ENCODE results near the gene MLH3. TPM values are rescaled to one million over a fixed set of nuclear protein-coding genes. Genes with fewer than 3 reads are reported as not detected.
A peak's percentile ranks its signal among the peaks of the same experiment; 100 is the strongest.

The MLH3 gene
- total and polyA plus RNA-seq, 2 donors (not counting 3 experiments of a cell fraction or from before 2014, with no cell fraction given), result 4.8 to 16.5 TPM

DNA sequence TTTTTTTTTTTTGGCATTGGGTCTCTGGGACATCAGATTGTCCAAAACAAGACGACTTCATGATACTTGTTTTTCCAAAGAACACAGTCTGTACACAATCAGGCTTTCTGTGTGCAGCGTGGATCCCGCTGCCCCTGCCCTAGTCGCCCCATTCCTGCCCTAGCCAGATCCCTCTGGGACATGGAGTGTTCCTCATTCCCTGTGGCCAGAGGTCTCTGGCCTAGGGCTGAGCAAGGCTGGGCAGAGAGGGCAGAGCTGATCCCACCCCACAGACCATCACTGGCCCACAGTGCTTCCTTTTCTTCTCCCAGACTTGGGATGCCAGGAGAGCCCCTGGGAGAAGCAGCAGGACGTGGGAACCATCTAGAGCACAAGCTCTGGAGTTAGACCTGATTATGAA is 69.4 kb downstream of the MLH3 start:
- ChIA-PET POLR2A (interaction anchor here (0.8 to 2.6 kb wide), 2 partner anchors 21 to 27 kb away, joined by 3 to 19 read pairs; partner anchors contain the start of genes EIF2B2 and PGF), CTCF (interaction anchor here (1.1 to 2.1 kb wide), 2 partner anchors 30 to 106 kb away, joined by 3 to 7 read pairs; no protein-coding TSS in a partner anchor)
- H3K4me1 ChIP-seq (ENCODE audit: control insufficient read depth, extremely low read depth, insufficient read depth, low read length), result peaks cover 57% of the 10 kb centered on the region
- no peaks in the 10 kb centered on the region for H3K36me3 ChIP-seq (ENCODE audit: control insufficient read depth in 2 of 2, extremely low read depth in 1 of 2, insufficient read depth in 2 of 2, low read length in 2 of 2)
- no peak overlapping the region for H2AFZ ChIP-seq (ENCODE audit: low read depth, low read length)
- TF ChIP-seq CTCF (IDR thresholded peaks at IDR 0.05; ENCODE audit: extremely low read depth in 1 of 2, insufficient read depth in 1 of 2, low read depth in 1 of 2, low read length in 2 of 2) (no peak), FOS (IDR thresholded peaks at IDR 0.05; ENCODE audit: borderline replicate concordance, insufficient read depth, low read length) (no peak), POLR2A (IDR thresholded peaks at IDR 0.05; ENCODE audit: low read depth, low read length) (no peak)
- H3K27me3 ChIP-seq (ENCODE audit: control insufficient read depth in 2 of 2, insufficient read depth in 2 of 2, low read length in 2 of 2), result no peaks in the 10 kb centered on the region
- H3K79me2 ChIP-seq (ENCODE audit: control insufficient read depth, insufficient read depth, low read length), result no peaks in the 10 kb centered on the region
- TSS peak; percentile 28 for BruUV-seq (replicated peaks)
- FAIRE-seq, result no peak
- H4K20me1 ChIP-seq (replicated peaks; ENCODE audit: control insufficient read depth, extremely low read depth, insufficient read depth, low read length), result no peaks in the 10 kb centered on the region
- dilution Hi-C loops (cut with MboI; ENCODE audit: extremely low pct_ligation_motif_present, low sequenced_read_pairs) (no loop called here), intact Hi-C loops (cut with micrococcal nuclease) (loop anchor here (1.0 kb wide), 1 partner anchor 9 kb away; no protein-coding TSS in a partner anchor)
- no peak for DNase-seq (ENCODE audit: low read depth, low spot score)
- no peaks in the 10 kb centered on the region for H3K9me3 ChIP-seq (replicated peaks; ENCODE audit: control insufficient read depth, insufficient read depth, low read length)
- no peaks in the 10 kb centered on the region for H3K9me1 ChIP-seq (replicated peaks; ENCODE audit: control insufficient read depth, extremely low read depth, insufficient read depth, low read length)
- H3K4me3 ChIP-seq (replicated peaks in 1 of 3; ENCODE audit: insufficient read depth in 1 of 3, low read depth in 1 of 3, low read length in 3 of 3), result no peak overlapping the region
- no peak overlapping the region for H3K4me2 ChIP-seq (ENCODE audit: insufficient read depth, low read length)
- H3K27ac ChIP-seq (ENCODE audit: insufficient read depth, low read depth, low read length), result peak overlapping the region; percentile 98
- peak overlapping the region; percentile 79 for H3K9ac ChIP-seq (replicated peaks; ENCODE audit: extremely low read depth, insufficient read depth, low read length)

GRCh38 chr14:74981462-74981782 is 69.8 kb downstream of the MLH3 start:
- no peaks in the 10 kb centered on the region for H4K20me1 ChIP-seq (replicated peaks; ENCODE audit: control insufficient read depth, extremely low read depth, insufficient read depth, low read length)
- dilution Hi-C loops (cut with MboI; ENCODE audit: extremely low pct_ligation_motif_present, low sequenced_read_pairs), result no loop called here
- H3K4me2 ChIP-seq (ENCODE audit: insufficient read depth, low read length), result no peak overlapping the region
- no peak for DNase-seq (ENCODE audit: low read depth, low spot score)
- FAIRE-seq, result no peak
- H3K27me3 ChIP-seq (ENCODE audit: control insufficient read depth in 2 of 2, insufficient read depth in 2 of 2, low read length in 2 of 2), result no peaks in the 10 kb centered on the region
- POLR2A ChIA-PET, result interaction anchor here (0.8 to 2.6 kb wide), 3 partner anchors 16 to 27 kb away, joined by 3 to 19 read pairs (median 7); partner anchors contain the start of genes EIF2B2 and PGF
- H2AFZ ChIP-seq (ENCODE audit: low read depth, low read length), result no peak overlapping the region
- H3K79me2 ChIP-seq (ENCODE audit: control insufficient read depth, insufficient read depth, low read length), result no peaks in the 10 kb centered on the region
- no TSS peak for BruUV-seq (replicated peaks)
- H3K27ac ChIP-seq (ENCODE audit: insufficient read depth, low read depth, low read length), result peak overlapping the region; percentile 98
- no peak overlapping the region for H3K4me3 ChIP-seq (replicated peaks in 1 of 3; ENCODE audit: insufficient read depth in 1 of 3, low read depth in 1 of 3, low read length in 3 of 3)
- H3K9me1 ChIP-seq (replicated peaks; ENCODE audit: control insufficient read depth, extremely low read depth, insufficient read depth, low read length), result no peaks in the 10 kb centered on the region
- peaks cover 53% of the 10 kb centered on the region for H3K4me1 ChIP-seq (ENCODE audit: control insufficient read depth, extremely low read depth, insufficient read depth, low read length)
- CTCF ChIA-PET, result interaction anchor here (0.6 to 3.4 kb wide), 10 partner anchors 11 to 107 kb away, joined by 3 to 20 read pairs (median 5); partner anchors contain the start of gene PGF
- H3K36me3 ChIP-seq (ENCODE audit: control insufficient read depth in 2 of 2, extremely low read depth in 1 of 2, insufficient read depth in 2 of 2, low read length in 2 of 2), result no peaks in the 10 kb centered on the region
- intact Hi-C loops (cut with micrococcal nuclease), result loop anchor here (1.0 kb wide), 1 partner anchor 8 kb away; no protein-coding TSS in a partner anchor
- H3K9me3 ChIP-seq (replicated peaks; ENCODE audit: control insufficient read depth, insufficient read depth, low read length), result no peaks in the 10 kb centered on the region
- TF ChIP-seq, protein P1, sequence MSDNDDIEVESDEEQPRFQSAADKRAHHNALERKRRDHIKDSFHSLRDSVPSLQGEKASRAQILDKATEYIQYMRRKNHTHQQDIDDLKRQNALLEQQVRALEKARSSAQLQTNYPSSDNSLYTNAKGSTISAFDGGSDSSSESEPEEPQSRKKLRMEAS (IDR thresholded peaks at IDR 0.05; ENCODE audit: insufficient read depth, insufficient read length), result peak; percentile 18
- no peak for TF ChIP-seq EZH2 (IDR thresholded peaks at IDR 0.05; ENCODE audit: borderline replicate concordance, low read depth, low read length, severe bottlenecking)
- peak overlapping the region; percentile 79 for H3K9ac ChIP-seq (replicated peaks; ENCODE audit: extremely low read depth, insufficient read depth, low read length)

Data from endothelial cell of umbilical vein (primary cell).